Measurements from ENCODE around the gene TRMT10B.

Gene TRMT10B

GRCh38 chr9:37753489-37754190 is at the start of gene TRMT10B (continued):
- no peak for TF ChIP-seq ZNF692 (tag by site-specific recombination; IDR thresholded peaks at IDR 0.05)
- no peak for TF ChIP-seq ZNF768 (tag by site-specific recombination; IDR thresholded peaks at IDR 0.05)
- TF ChIP-seq CTCF (tag by site-specific recombination; IDR thresholded peaks at IDR 0.05), result no peak
- no peak for TF ChIP-seq ZNF639 (tag by site-specific recombination; IDR thresholded peaks at IDR 0.05)
- TF ChIP-seq ZNF654 (tag by site-specific recombination; IDR thresholded peaks at IDR 0.05; ENCODE audit: low read depth), result no peak
- TF ChIP-seq ZNF624 (tag by site-specific recombination; IDR thresholded peaks at IDR 0.05), result no peak
- TF ChIP-seq ZXDB (tag by site-specific recombination; IDR thresholded peaks at IDR 0.05), result no peak
- peak; percentile 58 for TF ChIP-seq ZNF335 (tag by site-specific recombination; conservative IDR thresholded peaks at IDR 0.05)
- no peak for TF ChIP-seq ZBTB10 (tag by site-specific recombination; IDR thresholded peaks at IDR 0.05)
- TF ChIP-seq ZNF394 (tag by site-specific recombination; IDR thresholded peaks at IDR 0.05; ENCODE audit: borderline replicate concordance), result peak; percentile 74; the same call in 1 of the 2 replicates
- no peak for TF ChIP-seq ZNF146 (tag by site-specific recombination; IDR thresholded peaks at IDR 0.05)
- no peak for TF ChIP-seq SALL2 (tag by site-specific recombination; IDR thresholded peaks at IDR 0.05; ENCODE audit: borderline replicate concordance)
- peak; percentile 39; the same call in 1 of the 2 replicates for TF ChIP-seq ZNF560 (tag by site-specific recombination; IDR thresholded peaks at IDR 0.05; ENCODE audit: borderline replicate concordance)
- no peak for TF ChIP-seq MEIS1 (CRISPR knock-in tag; IDR thresholded peaks at IDR 0.05; ENCODE audit: borderline replicate concordance)
- peak; percentile 85 for TF ChIP-seq PATZ1 (tag by site-specific recombination; IDR thresholded peaks at IDR 0.05)
- TF ChIP-seq GLIS2 (tag by site-specific recombination; IDR thresholded peaks at IDR 0.05), result peak; percentile 67
- no peak for TF ChIP-seq ZNF362 (tag by site-specific recombination; IDR thresholded peaks at IDR 0.05)
- TF ChIP-seq ZNF248 (tag by site-specific recombination; IDR thresholded peaks at IDR 0.05), result no peak
- no peak for TF ChIP-seq ZNF561 (tag by site-specific recombination; IDR thresholded peaks at IDR 0.05; ENCODE audit: borderline replicate concordance)
- TF ChIP-seq ZNF521 (tag by site-specific recombination; IDR thresholded peaks at IDR 0.05), result no peak
- TF ChIP-seq PBX3 (CRISPR knock-in tag; IDR thresholded peaks at IDR 0.05), result no peak
- TF ChIP-seq KLF1 (tag by site-specific recombination; IDR thresholded peaks at IDR 0.05), result no peak
- TF ChIP-seq ZNF792 (tag by site-specific recombination; IDR thresholded peaks at IDR 0.05), result no peak
- TF ChIP-seq ZNF76 (tag by site-specific recombination; IDR thresholded peaks at IDR 0.05; ENCODE audit: borderline replicate concordance, low read depth), result peak; percentile 76
- no peak for TF ChIP-seq ZNF529 (tag by site-specific recombination; IDR thresholded peaks at IDR 0.05; ENCODE audit: insufficient replicate concordance)
- TF ChIP-seq ZNF223 (tag by site-specific recombination; IDR thresholded peaks at IDR 0.05), result no peak
- TF ChIP-seq ZNF174 (tag by site-specific recombination; IDR thresholded peaks at IDR 0.05), result no peak
- TF ChIP-seq ZBTB1 (tag by site-specific recombination; IDR thresholded peaks at IDR 0.05), result no peak
